ENCODE measurements around the gene DGCR2.

The DGCR2 gene, protein sequence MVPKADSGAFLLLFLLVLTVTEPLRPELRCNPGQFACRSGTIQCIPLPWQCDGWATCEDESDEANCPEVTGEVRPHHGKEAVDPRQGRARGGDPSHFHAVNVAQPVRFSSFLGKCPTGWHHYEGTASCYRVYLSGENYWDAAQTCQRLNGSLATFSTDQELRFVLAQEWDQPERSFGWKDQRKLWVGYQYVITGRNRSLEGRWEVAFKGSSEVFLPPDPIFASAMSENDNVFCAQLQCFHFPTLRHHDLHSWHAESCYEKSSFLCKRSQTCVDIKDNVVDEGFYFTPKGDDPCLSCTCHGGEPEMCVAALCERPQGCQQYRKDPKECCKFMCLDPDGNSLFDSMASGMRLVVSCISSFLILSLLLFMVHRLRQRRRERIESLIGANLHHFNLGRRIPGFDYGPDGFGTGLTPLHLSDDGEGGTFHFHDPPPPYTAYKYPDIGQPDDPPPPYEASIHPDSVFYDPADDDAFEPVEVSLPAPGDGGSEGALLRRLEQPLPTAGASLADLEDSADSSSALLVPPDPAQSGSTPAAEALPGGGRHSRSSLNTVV

DNA sequence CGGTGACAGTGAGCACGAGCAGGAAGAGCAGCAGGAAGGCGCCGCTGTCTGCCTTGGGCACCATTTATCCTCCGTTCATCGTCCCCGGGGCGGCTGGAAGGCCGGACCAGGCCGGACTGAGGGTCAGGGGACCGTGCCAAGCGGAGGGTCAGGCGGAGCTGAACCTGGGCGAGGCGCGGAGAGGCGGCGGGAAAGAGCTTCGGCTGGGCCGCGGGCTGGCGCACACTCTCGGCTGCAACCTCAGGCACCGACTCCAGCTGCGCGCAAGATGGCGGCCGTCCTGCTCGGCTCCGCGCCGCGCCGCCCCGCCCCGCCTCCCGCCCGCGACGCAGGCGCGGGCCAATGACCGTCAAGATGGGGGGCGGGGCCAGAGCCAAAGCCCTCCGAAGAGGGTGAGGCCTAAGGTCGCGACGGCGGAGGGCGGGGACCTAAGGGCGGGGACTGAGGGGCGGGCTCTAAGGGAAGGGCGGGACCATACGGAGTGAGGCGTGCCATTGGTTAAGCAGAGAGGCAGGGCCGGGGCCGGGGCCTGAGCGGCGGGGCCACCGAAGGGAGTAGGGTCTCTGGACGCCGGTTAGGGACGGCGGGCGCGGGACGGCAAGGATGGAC is at the start of gene DGCR2:
TSS of gene DGCR2 (minus strand) at position 270 of the 609 bp plus-strand sequence. CDS start at position 64, 206 bp downstream.
- Mint-ChIP-seq H3K9me3 (no peaks in the 10 kb centered on the region), H3K36me3 (ENCODE audit: low read depth) (no peaks in the 10 kb centered on the region), H3K27me3 (ENCODE audit: low read depth) (peaks cover 6% of the 10 kb centered on the region), H3K4me3 (peak within 1 kb of the TSS; percentile 88 to 94 (median 89)), H3K27ac (peak within 1 kb of the TSS; percentile 64 to 91 (median 82)), H3K4me1 (peaks cover 38% of the 10 kb centered on the region)
- TF ChIP-seq, protein P1, sequence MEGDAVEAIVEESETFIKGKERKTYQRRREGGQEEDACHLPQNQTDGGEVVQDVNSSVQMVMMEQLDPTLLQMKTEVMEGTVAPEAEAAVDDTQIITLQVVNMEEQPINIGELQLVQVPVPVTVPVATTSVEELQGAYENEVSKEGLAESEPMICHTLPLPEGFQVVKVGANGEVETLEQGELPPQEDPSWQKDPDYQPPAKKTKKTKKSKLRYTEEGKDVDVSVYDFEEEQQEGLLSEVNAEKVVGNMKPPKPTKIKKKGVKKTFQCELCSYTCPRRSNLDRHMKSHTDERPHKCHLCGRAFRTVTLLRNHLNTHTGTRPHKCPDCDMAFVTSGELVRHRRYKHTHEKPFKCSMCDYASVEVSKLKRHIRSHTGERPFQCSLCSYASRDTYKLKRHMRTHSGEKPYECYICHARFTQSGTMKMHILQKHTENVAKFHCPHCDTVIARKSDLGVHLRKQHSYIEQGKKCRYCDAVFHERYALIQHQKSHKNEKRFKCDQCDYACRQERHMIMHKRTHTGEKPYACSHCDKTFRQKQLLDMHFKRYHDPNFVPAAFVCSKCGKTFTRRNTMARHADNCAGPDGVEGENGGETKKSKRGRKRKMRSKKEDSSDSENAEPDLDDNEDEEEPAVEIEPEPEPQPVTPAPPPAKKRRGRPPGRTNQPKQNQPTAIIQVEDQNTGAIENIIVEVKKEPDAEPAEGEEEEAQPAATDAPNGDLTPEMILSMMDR (IDR thresholded peaks at IDR 0.05; ENCODE audit: unreplicated experiment in 3 of 3), result no peak

GRCh38 chr22:19169947-19170318 is 47.7 kb upstream of the DGCR2 start:
- H3K4me3 Mint-ChIP-seq, result peak overlapping the region; percentile 89 to 93 (median 92)
- peaks cover 66% of the 10 kb centered on the region for H3K27me3 Mint-ChIP-seq (ENCODE audit: low read depth)
- no peaks in the 10 kb centered on the region for H3K9me3 Mint-ChIP-seq
- peaks cover 24% of the 10 kb centered on the region for H3K4me1 Mint-ChIP-seq
- no peaks in the 10 kb centered on the region for H3K36me3 Mint-ChIP-seq (ENCODE audit: low read depth)
- peak overlapping the region in 1 of 3 experiments; percentile 89 for H3K27ac Mint-ChIP-seq
- TF ChIP-seq, protein P1 (IDR thresholded peaks at IDR 0.05; ENCODE audit: unreplicated experiment in 3 of 3), result no peak

- Mint-ChIP-seq H3K4me1 (peaks cover 24% of the 10 kb centered on the region), H3K36me3 (ENCODE audit: low read depth) (no peaks in the 10 kb centered on the region), H3K27ac (no peak overlapping the region), H3K4me3 (peak overlapping the region; percentile 66 to 80 (median 73)), H3K27me3 (ENCODE audit: low read depth) (peaks cover 71% of the 10 kb centered on the region), H3K9me3 (no peaks in the 10 kb centered on the region)
- TF ChIP-seq, protein P1 (IDR thresholded peaks at IDR 0.05; ENCODE audit: unreplicated experiment in 3 of 3), result no peak
Measured at GRCh38 chr22:19169002-19169946, 47.1 kb upstream of the DGCR2 start.

DNA sequence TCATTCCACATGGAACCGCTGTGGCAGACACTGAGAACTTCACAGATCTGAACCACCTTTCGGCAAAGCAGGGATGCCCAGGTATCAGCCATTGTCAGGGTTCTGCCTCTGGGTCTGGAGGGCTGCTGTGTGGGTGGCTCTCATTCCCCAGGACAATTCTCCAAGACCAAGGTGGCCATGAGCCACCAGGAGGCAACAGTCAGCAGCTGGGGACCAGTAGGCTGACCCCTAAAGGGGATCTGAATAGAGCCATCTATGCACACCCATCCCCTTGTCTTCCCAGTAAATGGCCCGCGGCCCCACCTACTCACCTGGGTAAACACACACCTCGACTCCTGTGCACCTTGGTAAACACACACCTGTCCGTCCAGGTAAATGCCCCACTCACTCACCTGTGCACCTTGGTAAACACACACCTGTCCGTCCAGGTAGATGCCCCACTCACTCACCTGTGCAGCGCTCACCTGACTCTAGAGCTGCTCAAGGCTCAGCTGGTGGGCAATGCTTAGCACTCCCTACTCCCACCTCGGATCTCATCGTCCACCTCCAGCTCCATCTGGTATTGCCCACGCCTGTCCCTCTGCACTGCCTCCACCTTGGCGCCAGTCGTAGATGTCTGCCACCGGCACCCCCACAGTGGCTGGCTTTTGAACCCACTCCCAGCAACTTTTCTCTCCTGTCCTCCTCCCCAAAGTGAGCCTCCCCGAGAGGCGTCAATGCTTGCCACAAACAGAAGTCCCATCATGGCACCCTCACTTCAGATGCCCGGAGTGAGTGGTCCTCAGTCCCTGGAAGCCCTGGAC is 46.1 kb upstream of the DGCR2 start:
- H3K27ac Mint-ChIP-seq, result no peak overlapping the region
- H3K9me3 Mint-ChIP-seq, result no peaks in the 10 kb centered on the region
- peaks cover 74% of the 10 kb centered on the region for H3K27me3 Mint-ChIP-seq (ENCODE audit: low read depth)
- TF ChIP-seq, protein P1 (IDR thresholded peaks at IDR 0.05; ENCODE audit: unreplicated experiment in 3 of 3), result no peak
- H3K4me1 Mint-ChIP-seq, result peaks cover 21% of the 10 kb centered on the region
- no peaks in the 10 kb centered on the region for H3K36me3 Mint-ChIP-seq (ENCODE audit: low read depth)
- H3K4me3 Mint-ChIP-seq, result peak overlapping the region; percentile 22 to 57 (median 29)
